Measurements from ENCODE around the gene FCN1. TPM values are rescaled to one million over a fixed set of nuclear protein-coding genes. Genes with fewer than 3 reads are reported as not detected.
A peak's percentile ranks its signal among the peaks of the same experiment; 100 is the strongest.

FCN1 gene
- under 1 TPM; 0.16 to 0.42 (median 0.34) TPM for total RNA-seq

- peaks cover 39% of the 10 kb centered on the region for H3K27me3 ChIP-seq
- H3K9me3 ChIP-seq = no peaks in the 10 kb centered on the region
- TF ChIP-seq, protein P1, sequence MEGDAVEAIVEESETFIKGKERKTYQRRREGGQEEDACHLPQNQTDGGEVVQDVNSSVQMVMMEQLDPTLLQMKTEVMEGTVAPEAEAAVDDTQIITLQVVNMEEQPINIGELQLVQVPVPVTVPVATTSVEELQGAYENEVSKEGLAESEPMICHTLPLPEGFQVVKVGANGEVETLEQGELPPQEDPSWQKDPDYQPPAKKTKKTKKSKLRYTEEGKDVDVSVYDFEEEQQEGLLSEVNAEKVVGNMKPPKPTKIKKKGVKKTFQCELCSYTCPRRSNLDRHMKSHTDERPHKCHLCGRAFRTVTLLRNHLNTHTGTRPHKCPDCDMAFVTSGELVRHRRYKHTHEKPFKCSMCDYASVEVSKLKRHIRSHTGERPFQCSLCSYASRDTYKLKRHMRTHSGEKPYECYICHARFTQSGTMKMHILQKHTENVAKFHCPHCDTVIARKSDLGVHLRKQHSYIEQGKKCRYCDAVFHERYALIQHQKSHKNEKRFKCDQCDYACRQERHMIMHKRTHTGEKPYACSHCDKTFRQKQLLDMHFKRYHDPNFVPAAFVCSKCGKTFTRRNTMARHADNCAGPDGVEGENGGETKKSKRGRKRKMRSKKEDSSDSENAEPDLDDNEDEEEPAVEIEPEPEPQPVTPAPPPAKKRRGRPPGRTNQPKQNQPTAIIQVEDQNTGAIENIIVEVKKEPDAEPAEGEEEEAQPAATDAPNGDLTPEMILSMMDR (IDR thresholded peaks at IDR 0.05) = no peak
- TF ChIP-seq EP300 (IDR thresholded peaks at IDR 0.05) (no peak), POLR2AphosphoS5 (IDR thresholded peaks at IDR 0.05) (no peak), POLR2A (IDR thresholded peaks at IDR 0.05) (no peak)
- no peak within 1 kb of the TSS for H3K4me3 ChIP-seq
- 71% methylated on average over 9 of the region's 11 CpGs for WGBS
- H3K4me1 ChIP-seq = no peaks in the 10 kb centered on the region
- H3K27ac ChIP-seq = no peak within 1 kb of the TSS
- no peak for DNase-seq (ENCODE audit: low spot score in 2 of 2)
- no peaks in the 10 kb centered on the region for H3K36me3 ChIP-seq
These were observed at the start of gene FCN1 for GRCh38 chr9:134917431-134918373. Gene FCN1, minus strand, starts transcription at chr9:134917912. Its CDS starts 41 bp downstream, at chr9:134917871.

- no peak overlapping the region for H3K4me3 ChIP-seq
- DNase-seq (ENCODE audit: low spot score in 2 of 2) = peak; percentile 37 to 70
- H3K27ac ChIP-seq = no peak overlapping the region
- H3K36me3 ChIP-seq = no peaks in the 10 kb centered on the region
- TF ChIP-seq, protein P1 (IDR thresholded peaks at IDR 0.05) = no peak
- TF ChIP-seq POLR2A (IDR thresholded peaks at IDR 0.05) (no peak), EP300 (IDR thresholded peaks at IDR 0.05) (no peak), POLR2AphosphoS5 (IDR thresholded peaks at IDR 0.05) (no peak)
- no peaks in the 10 kb centered on the region for H3K9me3 ChIP-seq
- WGBS = 94% methylated on average over 18 of the region's 23 CpGs
- H3K27me3 ChIP-seq = peaks cover 56% of the 10 kb centered on the region
- H3K4me1 ChIP-seq = peaks cover under 1% of the 10 kb centered on the region
These were observed 49.2 kb upstream of the FCN1 start for GRCh38 chr9:134966697-134967546.

- WGBS = 84% methylated on average over 11 of the region's 12 CpGs
- H3K9me3 ChIP-seq = no peaks in the 10 kb centered on the region
These were observed 48.6 kb upstream of the FCN1 start for GRCh38 chr9:134966270-134966669.

GRCh38 chr9:134965851-134966250 is 48.1 kb upstream of the FCN1 start:
- TF ChIP-seq POLR2A (IDR thresholded peaks at IDR 0.05) (no peak), EP300 (IDR thresholded peaks at IDR 0.05) (no peak), POLR2AphosphoS5 (IDR thresholded peaks at IDR 0.05) (no peak)
- TF ChIP-seq, protein P1 (IDR thresholded peaks at IDR 0.05) = no peak
- H3K27me3 ChIP-seq = peaks cover 55% of the 10 kb centered on the region
- H3K4me1 ChIP-seq = peaks cover 3% of the 10 kb centered on the region
- H3K36me3 ChIP-seq = no peaks in the 10 kb centered on the region
- no peak overlapping the region for H3K27ac ChIP-seq
- H3K4me3 ChIP-seq = no peak overlapping the region
- no peaks in the 10 kb centered on the region for H3K9me3 ChIP-seq
- 85% methylated on average over 6 of the region's 6 CpGs for WGBS
- peak; percentile 29 to 71 for DNase-seq (ENCODE audit: low spot score in 2 of 2)

More at GRCh38 chr9:134966270-134966669, 48.6 kb upstream of the FCN1 start:
- Histone ChIP-seq H3K27me3 (peaks cover 56% of the 10 kb centered on the region), H3K36me3 (no peaks in the 10 kb centered on the region), H3K4me3 (no peak overlapping the region), H3K27ac (no peak overlapping the region), H3K4me1 (peaks cover 3% of the 10 kb centered on the region)
- TF ChIP-seq EP300 (IDR thresholded peaks at IDR 0.05) (no peak), POLR2A (IDR thresholded peaks at IDR 0.05) (no peak), POLR2AphosphoS5 (IDR thresholded peaks at IDR 0.05) (no peak)
- TF ChIP-seq, protein P1 (IDR thresholded peaks at IDR 0.05) = no peak
- peak; percentile 29 to 56 for DNase-seq (ENCODE audit: low spot score in 2 of 2)
